ENCODE data around the gene PSMC3. TPM values are rescaled to one million over a fixed set of nuclear protein-coding genes. Genes with fewer than 3 reads are reported as not detected.

Gene PSMC3
- total RNA-seq, 1 donor from 2014 or later: 108 TPM

GRCh38 chr11:47380078-47380477 lies 46.2 kb downstream of the PSMC3 start:
- no peaks in the 10 kb centered on the region for H3K9me3 Mint-ChIP-seq (ENCODE audit: low read depth)
- TF ChIP-seq, protein P1, sequence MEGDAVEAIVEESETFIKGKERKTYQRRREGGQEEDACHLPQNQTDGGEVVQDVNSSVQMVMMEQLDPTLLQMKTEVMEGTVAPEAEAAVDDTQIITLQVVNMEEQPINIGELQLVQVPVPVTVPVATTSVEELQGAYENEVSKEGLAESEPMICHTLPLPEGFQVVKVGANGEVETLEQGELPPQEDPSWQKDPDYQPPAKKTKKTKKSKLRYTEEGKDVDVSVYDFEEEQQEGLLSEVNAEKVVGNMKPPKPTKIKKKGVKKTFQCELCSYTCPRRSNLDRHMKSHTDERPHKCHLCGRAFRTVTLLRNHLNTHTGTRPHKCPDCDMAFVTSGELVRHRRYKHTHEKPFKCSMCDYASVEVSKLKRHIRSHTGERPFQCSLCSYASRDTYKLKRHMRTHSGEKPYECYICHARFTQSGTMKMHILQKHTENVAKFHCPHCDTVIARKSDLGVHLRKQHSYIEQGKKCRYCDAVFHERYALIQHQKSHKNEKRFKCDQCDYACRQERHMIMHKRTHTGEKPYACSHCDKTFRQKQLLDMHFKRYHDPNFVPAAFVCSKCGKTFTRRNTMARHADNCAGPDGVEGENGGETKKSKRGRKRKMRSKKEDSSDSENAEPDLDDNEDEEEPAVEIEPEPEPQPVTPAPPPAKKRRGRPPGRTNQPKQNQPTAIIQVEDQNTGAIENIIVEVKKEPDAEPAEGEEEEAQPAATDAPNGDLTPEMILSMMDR (IDR thresholded peaks at IDR 0.05): no peak
- no peaks in the 10 kb centered on the region for H3K36me3 Mint-ChIP-seq (ENCODE audit: low read depth)
- H3K4me3 Mint-ChIP-seq (ENCODE audit: unreplicated experiment): no peak overlapping the region
- H3K27me3 Mint-ChIP-seq (ENCODE audit: low read depth): peaks cover 2% of the 10 kb centered on the region
- no peaks in the 10 kb centered on the region for H3K4me1 Mint-ChIP-seq (ENCODE audit: low read depth)
- no peak overlapping the region for H3K27ac Mint-ChIP-seq (ENCODE audit: unreplicated experiment)
- DNase-seq (ENCODE audit: low spot score): no peak

- DNase-seq (ENCODE audit: low spot score): no peak
- no peaks in the 10 kb centered on the region for H3K4me1 Mint-ChIP-seq (ENCODE audit: low read depth)
- H3K9me3 Mint-ChIP-seq (ENCODE audit: low read depth): no peaks in the 10 kb centered on the region
- no peak overlapping the region for H3K4me3 Mint-ChIP-seq (ENCODE audit: unreplicated experiment)
- H3K27ac Mint-ChIP-seq (ENCODE audit: unreplicated experiment): no peak overlapping the region
- peaks cover 2% of the 10 kb centered on the region for H3K27me3 Mint-ChIP-seq (ENCODE audit: low read depth)
- H3K36me3 Mint-ChIP-seq (ENCODE audit: low read depth): no peaks in the 10 kb centered on the region
- TF ChIP-seq, protein P1 (IDR thresholded peaks at IDR 0.05): no peak
These were observed 46.9 kb downstream of the PSMC3 start for GRCh38 chr11:47379317-47379716.

DNA sequence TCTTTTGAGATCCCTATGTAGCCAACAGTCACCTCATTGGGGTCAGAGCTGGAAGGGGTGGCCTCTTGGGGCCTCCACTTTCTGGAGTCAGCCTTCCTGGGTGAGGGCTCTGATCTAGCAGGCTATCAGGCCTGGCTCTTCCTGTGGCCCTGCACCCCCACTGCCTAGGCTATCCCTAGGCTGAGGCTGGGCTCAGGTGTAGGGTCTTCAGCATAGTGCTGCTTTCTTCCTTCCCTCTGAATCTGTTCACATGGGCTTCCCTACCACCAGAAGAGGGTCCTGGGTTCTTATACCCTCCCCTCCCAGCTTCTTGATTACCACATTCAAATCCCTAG lies 47.4 kb downstream of the PSMC3 start:
- Mint-ChIP-seq H3K27ac (ENCODE audit: unreplicated experiment) (no peak overlapping the region), H3K4me3 (ENCODE audit: unreplicated experiment) (no peak overlapping the region)

DNA sequence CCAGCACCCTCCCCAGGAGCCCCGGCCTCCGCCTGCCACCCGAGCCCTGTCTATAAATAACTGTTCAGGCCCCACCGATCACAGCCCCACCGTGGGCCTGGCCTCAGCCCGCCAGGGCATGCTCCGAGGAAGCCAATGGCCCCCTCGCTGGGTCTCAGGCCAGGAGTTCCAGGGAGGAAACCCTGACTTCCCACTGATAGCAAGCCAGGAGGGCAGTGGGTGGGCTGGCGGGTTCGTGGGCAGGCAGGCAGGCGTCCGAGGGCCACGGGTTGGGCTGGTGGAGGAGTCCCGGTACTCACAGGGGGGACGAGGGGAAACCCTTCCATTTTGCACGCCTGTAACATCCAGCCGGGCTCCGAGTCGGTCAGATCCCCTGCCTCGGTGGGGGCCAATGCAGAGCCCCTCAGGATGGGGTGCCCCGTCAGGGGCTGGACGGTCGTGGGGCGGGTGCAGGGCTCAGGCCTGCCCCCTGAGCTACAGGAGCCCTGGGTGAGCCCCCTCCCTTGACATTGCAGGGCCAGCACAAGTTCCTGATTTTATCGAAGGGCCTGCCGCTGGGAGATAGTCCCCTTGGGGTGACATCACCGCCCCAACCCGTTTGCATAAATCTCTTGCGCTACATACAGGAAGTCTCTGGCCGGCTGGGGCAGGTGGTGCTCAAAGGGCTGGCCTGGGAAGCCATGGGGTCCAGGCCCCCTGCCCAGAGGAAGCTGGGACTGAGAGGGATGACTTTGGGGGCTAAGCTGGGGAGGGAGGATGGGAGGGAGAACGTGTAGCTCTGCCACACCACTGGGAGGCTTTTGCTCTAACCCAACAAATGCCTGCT lies 48.0 kb downstream of the PSMC3 start, which contains the start of gene SPI1:
Gene SPI1, minus strand, starts transcription at position 538 of the 826 bp plus-strand sequence. Its CDS starts 194 bp downstream, at position 344.
- Mint-ChIP-seq H3K9me3 (ENCODE audit: low read depth) (no peaks in the 10 kb centered on the region), H3K27ac (ENCODE audit: unreplicated experiment) (no peak within 1 kb of the TSS), H3K36me3 (ENCODE audit: low read depth) (no peaks in the 10 kb centered on the region), H3K4me1 (ENCODE audit: low read depth) (no peaks in the 10 kb centered on the region), H3K4me3 (ENCODE audit: unreplicated experiment) (no peak within 1 kb of the TSS), H3K27me3 (ENCODE audit: low read depth) (peaks cover 2% of the 10 kb centered on the region)
- DNase-seq (ENCODE audit: low spot score): peak; percentile 87
- TF ChIP-seq, protein P1 (IDR thresholded peaks at IDR 0.05): no peak

More for the DNA sequence above, 47.4 kb downstream of the PSMC3 start:
- DNase-seq (ENCODE audit: low spot score): no peak
- H3K9me3 Mint-ChIP-seq (ENCODE audit: low read depth): no peaks in the 10 kb centered on the region
- H3K4me1 Mint-ChIP-seq (ENCODE audit: low read depth): no peaks in the 10 kb centered on the region
- H3K27me3 Mint-ChIP-seq (ENCODE audit: low read depth): peaks cover 2% of the 10 kb centered on the region
- TF ChIP-seq, protein P1 (IDR thresholded peaks at IDR 0.05): no peak
- H3K36me3 Mint-ChIP-seq (ENCODE audit: low read depth): no peaks in the 10 kb centered on the region

- no peak for DNase-seq (ENCODE audit: low spot score)
- Mint-ChIP-seq H3K27ac (ENCODE audit: unreplicated experiment) (no peak overlapping the region), H3K36me3 (ENCODE audit: low read depth) (no peaks in the 10 kb centered on the region), H3K9me3 (ENCODE audit: low read depth) (no peaks in the 10 kb centered on the region), H3K4me3 (ENCODE audit: unreplicated experiment) (no peak overlapping the region), H3K27me3 (ENCODE audit: low read depth) (no peaks in the 10 kb centered on the region), H3K4me1 (ENCODE audit: low read depth) (no peaks in the 10 kb centered on the region)
- TF ChIP-seq, protein P1 (IDR thresholded peaks at IDR 0.05): no peak
These were observed 48.6 kb downstream of the PSMC3 start for GRCh38 chr11:47377571-47378009.
